ENCODE measurements around the gene CRABP2.

The CRABP2 gene

DNA sequence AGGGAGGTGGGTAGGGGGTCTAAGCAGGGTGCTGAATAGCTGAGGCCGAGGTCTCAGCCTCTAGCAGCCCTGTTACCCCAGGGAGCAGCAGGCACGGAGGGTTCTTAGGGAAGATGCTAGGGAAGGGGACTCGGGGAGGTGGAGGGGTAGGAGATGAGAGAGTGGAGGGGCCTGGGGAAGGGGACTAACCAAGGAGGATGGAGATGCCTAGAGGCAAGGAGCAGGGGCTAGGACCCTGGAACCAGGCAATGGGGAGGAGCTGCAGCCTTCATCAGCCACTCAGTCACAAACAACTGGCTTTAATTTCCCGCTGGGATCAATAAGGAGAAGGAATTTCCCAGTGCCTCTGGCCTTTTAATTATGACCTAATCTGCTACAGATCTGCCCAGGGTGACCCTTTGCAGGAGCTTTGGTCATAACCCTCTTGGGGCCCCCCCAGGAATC, 2.9 kb upstream of the CRABP2 start:
- DNase-seq: no peak

DNA sequence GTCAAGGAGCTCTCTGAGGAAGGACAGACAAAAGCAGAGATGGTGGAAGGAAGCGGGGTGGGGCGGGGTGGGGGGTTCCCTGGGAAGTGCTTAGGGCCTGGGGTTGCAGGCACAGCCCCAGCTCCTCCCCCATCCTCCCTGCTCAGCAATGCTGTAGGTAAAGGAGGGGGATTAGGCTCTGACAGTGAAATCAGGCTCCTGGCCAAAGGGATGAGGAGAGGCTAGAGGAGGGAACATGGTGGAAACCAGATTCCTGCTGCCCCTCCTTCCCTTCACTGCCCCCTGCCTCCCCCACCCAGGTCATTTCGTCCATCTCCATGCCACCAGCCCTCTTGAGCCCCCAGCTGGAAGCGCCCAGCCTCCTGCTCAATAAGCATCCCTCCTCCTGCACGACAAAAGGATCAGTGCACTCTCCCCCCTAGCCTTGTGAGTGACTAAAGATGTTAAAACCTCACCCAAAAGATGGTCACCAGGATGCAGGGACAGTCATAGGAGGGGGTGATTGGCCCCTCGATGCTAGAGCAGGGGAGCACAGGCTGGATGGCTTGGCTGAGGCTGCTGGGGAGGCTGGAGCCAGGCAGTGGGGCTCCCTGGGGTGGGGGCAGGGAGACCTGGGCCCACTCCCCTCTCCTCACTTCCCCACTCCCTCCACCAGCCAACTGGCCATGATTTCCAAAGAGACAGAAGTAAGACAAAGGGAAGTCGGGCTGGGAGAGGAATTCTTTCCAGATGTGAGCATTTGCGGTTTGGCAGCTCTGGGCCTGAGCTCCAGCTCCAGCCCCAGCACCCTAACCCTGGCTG, 2.2 kb upstream of the CRABP2 start:
- DNase-seq: no peak

DNA sequence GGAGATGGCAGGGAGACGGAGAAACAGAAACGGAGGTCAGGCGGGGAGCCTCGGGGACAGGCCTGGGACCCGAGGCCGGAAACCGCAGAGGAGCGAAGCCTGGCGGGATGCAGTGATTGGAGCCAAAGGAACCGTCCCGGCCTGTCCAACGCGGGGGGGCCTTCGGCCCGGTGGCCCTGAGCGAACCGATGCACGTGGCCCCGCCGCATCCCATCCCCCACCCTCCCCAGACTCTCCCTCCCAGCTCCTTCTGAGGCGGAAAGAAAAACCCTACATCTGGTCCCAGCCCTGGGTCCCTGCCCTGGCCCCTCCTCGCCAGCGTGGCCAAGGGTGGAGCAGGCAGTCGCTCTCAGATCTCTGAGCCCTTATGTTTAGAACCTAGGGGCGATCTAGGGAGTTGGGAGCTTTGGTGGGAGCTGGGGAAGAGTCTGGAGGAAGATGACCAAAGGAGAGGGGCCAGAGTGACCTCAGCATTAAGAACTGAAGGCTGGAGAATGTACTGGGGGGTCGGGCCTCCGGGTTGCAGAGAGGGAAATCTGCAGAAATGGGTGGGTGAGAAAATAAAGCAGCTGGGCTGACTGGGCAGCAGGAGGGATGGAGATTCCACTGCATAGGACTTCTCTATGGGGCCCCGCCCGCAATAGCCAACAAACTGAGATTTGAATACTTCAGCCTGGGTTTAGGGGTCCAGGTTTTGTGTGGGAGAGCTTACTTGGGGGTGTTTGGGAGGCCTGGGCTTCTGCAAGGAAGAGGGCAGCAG, 1.5 kb upstream of the CRABP2 start:
- no peak for DNase-seq

DNA sequence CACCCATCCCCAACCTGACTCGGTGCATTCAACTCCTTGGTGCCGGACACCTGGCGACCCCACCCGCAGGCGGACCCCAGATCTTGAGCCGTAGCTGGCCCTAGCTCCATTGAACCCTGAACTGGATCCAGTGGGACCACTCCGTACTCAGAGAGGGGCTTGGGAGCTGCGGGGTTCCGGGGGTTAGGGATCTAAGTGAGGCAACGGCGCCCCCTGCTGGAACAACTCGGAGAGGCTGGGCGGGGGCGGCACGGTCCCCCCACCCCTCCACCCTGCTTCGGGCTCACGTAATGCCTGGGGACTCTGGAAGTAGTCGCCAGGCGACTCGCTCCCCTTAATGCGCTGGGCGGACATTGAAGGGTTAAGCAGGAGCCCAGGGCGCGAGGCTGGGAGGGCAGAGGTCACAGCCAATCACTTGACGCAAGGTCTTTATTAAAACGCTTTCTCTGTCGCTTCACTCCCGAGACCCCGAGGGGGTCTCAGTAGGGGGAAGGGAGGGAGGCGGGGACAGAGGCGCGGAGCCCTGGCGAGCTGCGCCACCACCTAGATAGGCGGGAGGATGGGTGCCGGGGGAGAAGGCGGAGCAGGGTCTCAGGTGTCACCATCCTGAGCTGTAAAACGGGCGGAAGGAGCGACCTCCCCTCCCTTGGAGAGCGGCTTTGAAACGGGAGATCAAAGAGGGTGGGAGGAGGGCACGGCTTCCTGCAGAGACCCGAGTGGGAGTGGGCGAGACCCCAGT, 704 bp upstream of the CRABP2 start:
- DNase-seq: peak; percentile 64 to 73

DNA sequence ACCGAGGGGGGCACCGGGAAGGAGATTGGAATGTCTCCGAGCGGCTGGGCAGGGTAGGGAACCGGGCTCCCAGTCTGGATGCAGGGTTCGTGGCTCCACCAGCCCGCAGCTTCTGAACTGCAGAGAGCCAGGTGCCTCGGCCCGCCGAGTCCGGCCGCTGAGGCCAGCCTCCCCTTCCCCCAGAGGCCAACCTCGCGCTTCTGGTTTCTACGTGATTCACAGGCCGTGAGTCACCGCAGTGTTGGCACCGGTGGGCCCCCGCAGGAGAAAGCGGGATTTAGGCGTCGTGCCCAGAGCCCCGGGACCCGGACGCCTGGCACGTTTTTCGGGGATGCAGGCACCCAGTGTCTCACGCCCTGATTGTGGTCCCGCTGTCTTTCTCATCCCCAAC, 458 bp downstream of the CRABP2 start:
- DNase-seq: peak in 1 of 2 donors; percentile 3

DNA sequence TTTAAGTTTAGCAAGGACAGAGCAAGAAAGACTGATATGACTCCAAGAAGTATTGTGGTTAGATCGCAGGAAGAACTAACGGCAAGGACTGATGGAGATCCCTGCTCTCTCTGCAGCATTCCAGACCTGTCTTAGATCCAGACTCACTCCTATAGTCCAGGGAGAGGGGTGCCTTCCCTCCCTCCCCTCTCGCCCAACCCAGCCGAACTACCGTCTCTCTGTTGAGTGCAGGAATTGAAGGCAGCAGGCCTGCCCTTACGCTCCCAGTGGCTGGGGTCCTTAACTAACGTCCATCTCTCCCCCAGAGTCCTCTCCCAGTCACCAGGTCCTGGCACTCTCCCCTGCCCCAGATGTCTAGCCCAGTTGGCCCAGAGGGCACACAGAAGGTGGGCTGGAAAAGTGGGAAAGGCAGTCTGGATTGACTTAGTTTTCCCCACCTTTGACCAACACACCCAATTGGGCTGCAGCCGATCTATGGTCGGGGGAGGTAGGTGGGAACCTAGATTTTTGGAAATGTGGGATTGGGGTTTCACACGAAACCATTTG, 1.1 kb downstream of the CRABP2 start:
- DNase-seq: no peak

DNA sequence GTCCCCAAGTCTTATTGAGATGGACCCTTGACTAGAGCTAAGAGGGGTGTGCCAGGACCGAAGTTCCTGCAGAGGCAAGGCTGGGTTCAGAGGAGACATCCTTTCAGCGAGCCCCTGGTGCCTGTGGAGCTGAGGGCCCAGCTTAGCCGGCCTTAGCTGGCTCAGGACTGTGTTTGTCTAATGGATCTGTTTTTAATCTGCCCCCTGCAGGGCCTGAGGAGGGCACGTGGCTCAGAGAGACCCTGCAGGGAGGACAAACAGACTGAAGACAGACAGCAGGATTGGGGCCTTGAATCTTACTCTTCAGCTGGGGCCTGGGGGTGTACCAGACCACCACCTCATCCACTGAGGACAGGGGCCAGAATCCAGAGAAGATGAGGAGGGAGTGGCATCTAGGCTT, 1.6 kb downstream of the CRABP2 start:
- DNase-seq: no peak

DNA sequence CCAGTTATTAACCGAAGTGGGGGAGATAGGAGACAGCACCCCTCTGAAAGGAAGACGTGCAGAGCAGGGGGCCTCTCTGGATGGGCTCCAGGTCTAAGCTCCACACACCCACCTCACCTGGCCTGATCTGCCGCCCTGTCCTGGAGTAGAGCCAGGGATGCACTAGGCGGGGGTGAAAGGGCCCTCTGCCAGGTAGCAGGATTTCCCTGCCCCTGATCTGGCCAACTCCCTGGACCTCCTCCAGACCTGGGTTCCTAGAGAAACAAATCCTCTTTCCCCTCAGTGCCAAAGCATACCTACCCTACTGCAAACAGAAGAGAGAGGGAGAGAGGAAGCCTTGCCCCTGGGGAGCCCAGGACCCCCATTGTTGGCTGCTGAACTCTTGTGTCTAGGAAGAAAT, 2.0 kb downstream of the CRABP2 start:
- DNase-seq: no peak

DNA sequence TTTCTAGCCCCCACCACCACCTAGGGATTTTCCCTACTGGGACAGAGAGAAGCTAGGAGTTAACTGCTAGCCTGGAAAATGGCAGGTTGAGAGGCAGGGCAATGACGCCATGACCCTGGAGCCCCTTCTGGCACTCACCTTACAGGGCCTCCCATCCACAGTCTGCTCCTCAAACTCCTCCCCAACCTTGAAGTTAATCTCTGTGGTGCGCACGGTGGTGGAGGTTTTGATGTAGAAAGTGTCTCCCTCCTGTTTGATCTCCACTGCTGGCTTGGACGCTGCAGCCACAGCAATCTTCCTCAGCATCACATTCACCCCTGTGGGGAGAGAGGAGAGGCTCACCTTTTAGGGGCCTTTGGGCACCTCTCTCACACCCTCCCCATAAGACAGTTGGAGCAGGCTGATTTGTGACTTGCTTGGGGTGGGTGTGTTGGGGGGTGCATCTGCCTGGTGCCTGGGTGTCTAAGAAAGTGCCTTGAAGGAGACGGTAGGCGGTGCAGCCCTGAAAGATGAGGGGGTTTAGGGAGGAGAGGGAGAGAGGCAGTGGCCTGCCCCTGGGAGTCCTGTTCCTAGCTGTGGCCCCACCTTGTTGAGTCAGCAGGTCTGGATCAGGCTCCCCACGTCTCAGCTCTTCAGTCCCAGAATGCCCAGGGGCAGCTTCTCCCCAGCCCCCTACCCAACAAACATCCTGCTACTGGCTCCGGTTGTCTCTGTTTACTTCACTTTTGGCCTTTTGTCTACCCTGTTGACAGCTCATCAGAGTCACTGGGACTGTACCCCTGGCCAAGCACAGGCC, 4.4 kb downstream of the CRABP2 start:
- DNase-seq: no peak

DNA sequence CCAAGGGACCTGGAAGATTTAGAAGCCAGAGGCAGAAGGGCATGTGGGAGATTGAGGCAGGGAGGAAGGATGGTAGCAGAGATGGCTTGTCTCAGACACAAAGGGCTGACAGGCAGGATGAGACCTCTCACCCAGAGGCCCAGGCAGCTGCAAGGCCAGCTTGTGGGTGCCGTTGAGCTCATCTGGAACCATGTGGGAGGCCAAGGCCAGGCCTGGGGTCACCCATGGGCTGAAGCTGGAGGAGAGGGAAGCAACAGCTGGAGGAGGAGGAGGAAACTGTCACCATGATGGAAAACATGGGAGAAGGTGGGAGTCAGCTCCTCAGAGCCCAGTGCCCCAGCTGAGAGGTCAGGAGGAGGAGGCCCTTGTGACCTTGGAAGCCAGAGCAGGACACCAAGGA, 6.4 kb downstream of the CRABP2 start:
- DNase-seq: no peak

DNA sequence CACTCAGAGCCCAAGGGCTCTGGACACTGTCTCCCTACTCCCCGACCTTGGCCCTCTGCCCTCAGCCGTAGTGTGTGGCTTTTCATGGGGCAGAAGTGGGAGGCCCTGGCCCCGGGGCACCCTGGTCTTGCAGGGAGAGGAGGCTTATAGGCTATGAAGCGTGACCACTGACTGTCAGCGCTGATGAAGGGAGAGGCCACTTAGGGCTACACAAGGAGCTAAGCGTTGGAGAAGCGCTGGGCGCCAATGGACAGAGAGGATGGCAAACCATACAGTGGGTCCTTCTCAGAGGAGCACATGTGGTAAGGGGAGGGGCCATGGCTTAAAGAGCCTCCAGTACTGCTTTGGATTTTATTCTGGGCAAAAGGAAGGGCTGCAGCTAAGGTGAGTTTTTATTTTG, 7.9 kb downstream of the CRABP2 start:
- no peak for DNase-seq

DNA sequence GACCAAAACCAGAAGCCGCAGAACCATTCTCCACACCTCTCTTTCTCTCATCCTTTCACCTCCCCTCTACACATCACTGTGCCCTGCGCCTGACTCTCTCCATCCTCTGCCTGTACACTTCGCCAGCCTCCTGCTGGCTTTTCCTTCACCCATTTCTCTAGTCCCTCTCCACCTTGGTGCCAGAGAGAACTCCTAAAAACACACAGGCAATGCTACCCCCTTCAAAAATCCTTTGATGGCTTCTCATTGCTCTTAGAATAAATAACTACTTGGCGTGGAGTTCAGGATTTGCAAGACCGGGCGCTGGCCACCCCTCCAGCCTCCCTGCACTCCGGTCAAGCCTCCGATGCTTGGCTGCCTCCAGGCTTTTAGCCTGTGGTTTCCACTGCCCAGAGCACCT, 8.6 kb downstream of the CRABP2 start:
- no peak for DNase-seq

DNA sequence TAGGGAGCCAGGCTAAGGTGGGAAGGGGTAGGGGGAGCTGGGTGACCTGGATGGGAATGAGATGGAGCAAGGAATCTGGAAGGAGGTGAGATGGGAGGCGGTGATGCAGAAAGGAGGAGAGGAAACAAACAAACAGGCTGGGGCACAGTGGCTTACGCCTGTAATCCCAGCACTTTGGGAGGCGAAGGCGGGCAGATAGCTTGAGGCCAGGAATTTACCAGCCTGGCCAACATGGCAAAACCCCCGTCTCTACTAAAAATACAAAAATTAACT, 10.8 kb downstream of the CRABP2 start:
- DNase-seq: no peak

DNA sequence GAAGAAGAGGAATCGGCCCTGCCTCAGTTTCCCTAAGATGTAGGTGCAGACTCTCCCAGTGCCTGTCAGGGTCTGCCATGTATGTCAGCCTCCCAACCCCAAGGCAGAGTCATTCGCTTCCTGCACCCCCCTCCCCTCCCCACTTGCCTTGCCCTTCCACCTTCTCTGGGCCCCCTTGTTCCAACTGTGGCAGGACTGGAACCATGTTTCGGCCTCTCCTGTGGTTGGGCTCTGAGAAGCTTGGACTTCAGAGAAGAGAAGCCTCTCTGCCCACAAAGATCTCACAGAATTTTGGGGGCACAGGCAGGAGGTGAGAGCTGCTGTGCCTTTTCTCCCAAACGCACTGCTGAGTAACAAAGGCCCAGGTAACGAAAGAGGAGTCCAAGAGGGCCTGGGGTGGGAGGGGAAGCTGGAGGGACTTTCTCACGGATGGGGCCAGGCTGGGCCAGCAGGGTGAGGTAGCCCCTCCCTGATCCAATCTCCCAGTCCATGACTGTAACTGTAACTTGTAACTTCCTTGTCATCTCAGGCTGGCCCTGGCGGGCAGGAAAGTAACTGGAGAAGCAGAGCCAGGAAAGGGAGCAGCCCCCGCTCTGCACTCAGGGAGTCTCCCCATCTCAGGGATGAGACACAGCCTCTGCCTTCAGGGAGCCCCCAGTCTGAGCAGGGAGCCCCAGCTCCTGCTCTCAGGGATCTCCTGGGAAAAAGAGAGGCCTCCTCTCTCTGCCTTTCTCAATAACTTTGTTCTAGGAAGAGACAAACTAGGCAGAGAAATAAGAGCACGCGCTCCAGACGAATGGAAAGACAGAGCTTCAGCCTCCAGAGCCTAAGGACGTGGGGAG, 11.3 kb downstream of the CRABP2 start:
- DNase-seq: no peak

DNA sequence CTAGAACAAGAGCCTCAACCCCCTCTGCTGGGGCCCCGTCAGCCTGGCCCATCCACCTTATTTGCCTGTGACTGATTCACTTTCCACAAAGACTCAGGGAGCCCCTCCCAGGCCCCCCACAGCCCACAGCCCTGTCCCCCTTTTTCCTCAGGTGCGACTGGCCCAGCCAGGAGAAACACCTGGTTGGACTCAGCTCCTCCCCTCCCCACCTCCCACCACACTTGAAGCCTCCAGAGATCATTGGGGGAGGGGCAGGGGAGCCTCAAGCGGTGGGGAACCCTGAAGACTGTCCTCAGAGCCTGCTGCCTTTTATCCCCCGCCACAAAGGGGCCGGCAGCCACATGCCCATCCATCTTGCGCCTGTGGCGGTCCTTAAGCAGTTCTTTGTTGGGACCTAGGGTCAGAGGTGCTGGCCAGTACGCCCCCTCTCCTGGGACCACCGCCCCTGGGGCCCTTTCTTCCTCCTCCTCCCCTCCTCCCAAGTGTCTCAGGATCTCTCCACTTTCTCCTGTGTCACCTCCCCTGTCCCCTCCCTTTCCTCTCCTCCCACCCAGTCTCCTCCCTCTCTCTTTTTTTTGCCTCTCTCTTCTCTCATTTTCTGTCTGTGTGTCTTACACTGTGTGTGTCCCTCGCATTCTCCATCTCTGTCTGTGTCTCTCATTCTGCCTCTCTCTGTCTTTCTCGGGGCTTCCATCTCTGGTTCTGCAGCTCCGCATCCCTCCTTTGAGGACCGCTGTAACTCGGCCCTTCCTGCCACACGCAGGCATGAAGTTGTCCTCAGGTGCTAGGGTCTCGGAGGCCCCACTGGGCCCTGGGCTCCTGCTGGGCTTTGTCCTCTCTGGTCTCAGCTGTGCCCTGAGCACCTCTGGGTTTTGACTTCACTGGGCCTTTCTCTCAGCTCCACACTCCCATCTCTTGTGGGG, 12.2 kb downstream of the CRABP2 start:
- DNase-seq: peak; percentile 18 to 27

DNA sequence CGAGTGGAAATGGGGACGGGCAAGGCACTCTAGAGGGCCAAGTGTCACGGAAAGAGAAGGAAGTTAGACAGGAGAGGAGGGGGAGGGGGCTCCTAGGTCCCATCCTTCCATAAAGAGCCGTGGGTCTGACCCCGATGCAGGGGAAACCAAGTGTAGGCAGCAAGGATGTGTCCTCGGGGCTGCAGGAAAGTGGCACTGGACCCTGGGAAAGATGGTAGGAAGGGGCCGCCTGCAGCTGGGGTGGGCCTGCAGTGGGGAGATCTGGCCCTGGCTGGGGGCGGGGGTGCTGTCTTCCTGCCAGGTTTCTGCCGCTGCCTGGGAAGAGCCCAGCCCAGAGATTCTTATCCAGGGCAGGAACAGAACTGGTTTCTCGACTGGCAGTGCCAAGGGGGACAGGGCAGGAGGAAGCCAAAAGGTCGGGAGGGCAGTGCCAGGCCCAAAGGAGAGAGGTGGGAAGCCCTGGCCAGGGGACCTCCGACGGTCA, 12.9 kb downstream of the CRABP2 start:
- no peak for DNase-seq

DNA sequence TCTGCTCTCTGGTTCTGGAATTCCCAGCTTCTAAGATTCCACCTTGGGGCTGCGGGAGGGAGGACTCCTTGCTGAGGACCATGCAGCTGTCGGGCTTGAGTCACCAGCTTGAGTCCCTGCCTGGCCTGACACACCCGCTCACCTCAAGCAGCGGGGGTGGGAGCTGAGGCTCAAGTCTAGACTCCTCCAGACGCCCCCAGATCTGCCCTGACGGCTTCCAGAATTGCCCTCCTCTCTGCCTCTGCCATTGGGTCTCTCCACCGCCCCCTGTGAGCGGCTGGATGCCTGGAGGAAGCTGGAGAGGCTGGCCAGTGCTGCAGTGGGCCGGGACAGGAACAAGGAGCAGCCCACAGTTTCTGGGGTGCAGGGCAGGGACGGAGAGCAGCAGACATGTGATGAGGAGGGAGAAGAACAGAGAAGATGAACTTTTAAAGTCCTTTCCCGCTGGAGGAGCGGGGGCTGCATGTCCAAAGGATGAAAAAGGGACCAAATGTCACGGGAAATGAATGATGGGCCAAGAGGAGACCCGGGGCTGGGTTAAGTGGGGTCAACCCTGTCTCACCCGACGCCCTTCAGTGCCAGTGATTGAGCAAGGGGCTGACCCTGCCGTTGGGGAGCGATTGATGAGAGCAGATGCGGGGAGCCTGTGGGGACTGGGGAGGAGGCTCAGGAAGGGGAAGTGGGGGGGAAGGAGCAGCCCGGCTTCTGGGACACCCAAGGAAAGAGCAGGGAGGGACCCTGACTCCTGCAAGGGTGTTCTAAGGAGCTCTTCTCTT, 13.5 kb downstream of the CRABP2 start:
- no peak for DNase-seq

DNA sequence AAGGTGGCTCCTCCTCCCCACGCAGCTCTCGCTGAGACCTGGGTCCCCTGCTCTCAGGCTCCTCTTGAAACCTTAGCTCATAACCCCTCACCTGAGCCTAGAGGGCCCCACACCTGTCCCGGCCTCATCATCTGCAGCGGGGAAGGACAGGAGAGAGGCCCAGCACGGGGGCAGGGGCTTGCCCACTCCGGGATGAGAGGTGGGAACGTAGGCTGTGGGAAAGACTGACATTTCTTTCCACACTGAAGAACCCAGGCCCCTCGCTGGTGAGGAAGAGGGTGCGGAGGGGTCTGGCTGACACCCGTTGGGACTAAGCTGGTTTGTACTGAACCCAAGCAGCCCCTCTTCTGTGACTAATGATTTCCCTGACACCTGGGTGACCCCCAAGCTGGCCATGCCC, 14.2 kb downstream of the CRABP2 start:
- DNase-seq: no peak

DNA sequence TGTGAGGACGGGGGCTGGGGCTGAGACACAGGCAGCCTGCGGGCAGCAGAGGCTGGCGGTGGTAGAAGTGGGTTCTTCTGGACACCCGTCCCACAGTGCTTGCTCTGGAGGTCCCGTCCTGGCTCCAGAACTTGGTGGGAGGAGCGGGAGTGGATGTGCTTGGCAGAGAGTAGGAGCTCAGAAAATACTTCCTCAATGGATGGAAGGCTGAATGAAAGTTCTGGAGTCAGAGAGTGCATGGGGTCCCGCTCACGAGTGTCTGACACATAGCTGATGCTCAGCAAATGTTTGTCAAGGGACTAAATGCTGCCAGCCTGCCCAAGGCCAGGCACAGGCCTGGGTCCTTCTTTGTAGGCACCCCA, 14.7 kb downstream of the CRABP2 start:
- no peak for DNase-seq

Measured in CD4-positive, alpha-beta T cell treated with Interferon alpha-2 for 1 hour (primary cell).